GM12872 (cell line): ENCODE measurements around the gene CCDC127.
A peak's percentile ranks its signal among the peaks of the same experiment; 100 is the strongest.

ENCODE experiments used
- TF ChIP-seq, protein P1 (sequence below): IDR thresholded peaks from 3 replicates; pipeline ENCODE4 v1.5.1; 2011; ENCODE audit warnings: low read depth, mild to moderate bottlenecking, low read length, moderate library complexity; ENCODE audit not compliant: insufficient read depth

The CCDC127 gene

DNA sequence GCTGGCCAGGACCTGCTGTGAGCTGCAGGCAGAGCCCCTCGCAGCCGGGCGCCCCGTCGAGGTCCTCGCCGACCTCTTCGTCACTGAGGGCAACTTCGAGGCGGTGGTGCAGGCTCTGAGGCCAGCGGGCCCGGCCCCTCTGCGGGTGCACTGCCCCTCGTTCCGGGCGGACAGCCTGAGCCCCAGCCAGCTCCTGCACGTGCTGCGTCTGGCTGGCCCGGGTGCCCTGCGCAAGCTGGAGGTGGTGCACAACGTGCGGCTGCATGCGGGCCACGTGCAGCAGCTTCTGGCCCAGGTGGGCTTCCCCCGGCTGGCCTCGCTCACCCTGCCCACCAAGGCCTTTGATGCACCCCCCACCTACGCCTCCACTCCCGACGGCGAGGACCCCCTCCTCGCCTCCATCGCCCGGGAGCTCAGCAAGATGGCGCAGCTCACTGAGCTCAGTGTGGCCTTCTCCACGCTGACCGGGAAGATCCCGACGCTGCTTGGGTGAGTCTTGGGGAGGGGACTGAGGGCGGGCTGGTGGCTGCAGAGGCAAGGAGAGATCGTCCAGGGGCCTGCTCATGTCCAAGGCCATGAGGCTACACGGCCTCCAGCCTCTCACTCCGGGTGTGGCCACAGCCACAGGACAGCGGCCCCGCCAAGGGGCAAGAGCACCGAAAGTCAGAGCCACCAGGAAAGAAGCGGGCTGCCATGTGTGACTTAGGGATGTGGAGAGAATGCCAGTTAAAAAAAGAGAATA lies 25.8 kb downstream of the CCDC127 start:
- TF ChIP-seq, protein P1, sequence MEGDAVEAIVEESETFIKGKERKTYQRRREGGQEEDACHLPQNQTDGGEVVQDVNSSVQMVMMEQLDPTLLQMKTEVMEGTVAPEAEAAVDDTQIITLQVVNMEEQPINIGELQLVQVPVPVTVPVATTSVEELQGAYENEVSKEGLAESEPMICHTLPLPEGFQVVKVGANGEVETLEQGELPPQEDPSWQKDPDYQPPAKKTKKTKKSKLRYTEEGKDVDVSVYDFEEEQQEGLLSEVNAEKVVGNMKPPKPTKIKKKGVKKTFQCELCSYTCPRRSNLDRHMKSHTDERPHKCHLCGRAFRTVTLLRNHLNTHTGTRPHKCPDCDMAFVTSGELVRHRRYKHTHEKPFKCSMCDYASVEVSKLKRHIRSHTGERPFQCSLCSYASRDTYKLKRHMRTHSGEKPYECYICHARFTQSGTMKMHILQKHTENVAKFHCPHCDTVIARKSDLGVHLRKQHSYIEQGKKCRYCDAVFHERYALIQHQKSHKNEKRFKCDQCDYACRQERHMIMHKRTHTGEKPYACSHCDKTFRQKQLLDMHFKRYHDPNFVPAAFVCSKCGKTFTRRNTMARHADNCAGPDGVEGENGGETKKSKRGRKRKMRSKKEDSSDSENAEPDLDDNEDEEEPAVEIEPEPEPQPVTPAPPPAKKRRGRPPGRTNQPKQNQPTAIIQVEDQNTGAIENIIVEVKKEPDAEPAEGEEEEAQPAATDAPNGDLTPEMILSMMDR, result no peak

DNA sequence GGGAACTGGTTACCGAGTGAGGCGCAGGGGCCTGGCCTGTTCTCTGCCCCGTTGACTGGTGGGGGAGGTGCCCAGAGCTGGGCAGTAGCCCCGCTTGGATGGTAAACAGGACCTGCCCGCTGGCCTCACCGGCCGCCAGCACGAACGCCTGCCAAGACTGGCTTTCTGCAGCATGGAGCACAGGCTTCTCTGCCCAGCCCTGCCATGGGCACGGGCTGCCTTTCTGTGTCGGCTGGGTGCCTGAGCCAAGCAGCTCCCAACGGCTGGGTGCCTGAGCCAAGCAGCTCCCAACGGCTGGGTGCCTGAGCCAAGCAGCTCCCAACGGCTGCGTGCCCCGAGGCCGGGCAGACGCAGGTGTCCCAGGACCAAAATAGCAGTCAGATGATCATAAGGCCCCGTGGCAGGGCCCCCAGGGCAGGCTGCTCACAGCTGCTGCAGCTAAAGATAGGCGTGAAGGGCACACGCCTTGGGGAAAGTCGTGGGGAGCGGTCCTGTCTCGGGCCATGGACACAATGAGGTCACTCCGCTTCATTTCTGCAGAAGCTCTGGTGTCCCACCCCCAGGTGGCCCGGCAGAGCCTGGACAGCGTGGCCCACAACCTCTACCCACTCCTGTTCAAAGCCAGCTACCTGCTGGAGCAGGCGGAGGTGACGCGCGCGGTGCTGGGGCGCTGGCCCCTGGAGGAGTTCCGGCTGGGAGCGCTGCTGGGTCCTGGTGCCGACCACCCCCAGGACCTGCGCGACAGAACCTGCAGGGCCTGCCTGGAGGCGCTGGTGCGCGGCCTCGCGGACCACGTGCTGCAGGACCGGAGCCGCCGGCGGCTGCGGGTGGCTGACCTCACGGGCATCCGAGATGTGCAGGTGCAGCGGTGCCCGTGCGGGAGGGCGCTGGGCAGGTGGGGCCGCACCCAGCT lies 26.7 kb downstream of the CCDC127 start, which contains the start of gene LRRC14B:
Gene LRRC14B, plus strand, starts transcription at position 460 of the 913 bp plus-strand sequence. Its CDS starts 44 bp downstream, at position 504.
- TF ChIP-seq, protein P1, result no peak

GRCh38 chr5:190366-191035 lies 27.5 kb downstream of the CCDC127 start:
- TF ChIP-seq, protein P1, result no peak

DNA sequence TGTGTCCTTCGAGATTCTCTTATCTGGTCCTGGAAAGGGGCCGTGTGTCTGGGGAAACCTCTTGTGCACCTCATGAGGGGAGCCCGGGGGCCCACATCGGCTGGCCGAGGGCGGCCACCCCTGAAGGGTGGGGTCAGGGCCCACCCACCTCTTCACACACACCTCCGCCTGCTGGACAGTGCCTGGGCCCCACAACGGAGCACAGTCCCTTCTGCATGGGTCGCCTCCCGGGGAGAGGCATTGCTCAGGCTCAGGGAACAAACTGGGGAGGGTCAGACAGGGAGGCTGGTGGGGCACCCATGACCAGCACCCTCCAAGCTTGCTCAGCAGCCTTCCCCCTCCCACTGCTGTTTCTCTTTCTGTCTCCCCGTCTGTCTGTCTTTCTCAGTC lies 28.0 kb downstream of the CCDC127 start:
- TF ChIP-seq, protein P1, result no peak

GRCh38 chr5:189486-189885 lies 28.5 kb downstream of the CCDC127 start:
- TF ChIP-seq, protein P1, result no peak

- TF ChIP-seq, protein P1, result peak; percentile 96
Measured at GRCh38 chr5:188488-189481, 29.2 kb downstream of the CCDC127 start.
